Measurements from ENCODE around the gene LUM. TPM values are rescaled to one million over a fixed set of nuclear protein-coding genes. Genes with fewer than 3 reads are reported as not detected.

LUM gene
- total and polyA plus RNA-seq, 10 donors, result 2.6 to 52.5 (median 7.6) TPM

DNA sequence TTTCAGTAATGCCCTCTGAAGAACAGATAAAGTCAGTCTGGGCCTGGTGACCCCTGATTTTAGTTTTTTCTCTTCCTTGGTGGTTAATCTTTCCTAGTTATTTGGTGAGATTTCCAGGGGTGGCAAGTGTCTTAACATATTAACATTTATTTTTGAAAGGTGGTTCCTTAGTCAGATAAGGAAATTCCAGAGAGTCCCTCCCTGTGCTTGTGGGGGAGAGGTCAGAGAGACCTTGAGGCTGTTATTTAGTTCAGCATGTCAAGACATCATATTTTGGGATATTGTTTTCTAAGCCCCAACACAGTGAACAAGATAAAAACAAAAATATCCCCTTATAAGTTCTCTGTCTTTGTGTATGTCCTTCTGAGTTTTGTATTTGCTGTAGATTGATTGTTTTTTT, 9.5 kb upstream of the LUM start:
- intact Hi-C loops (cut with DNase I; ENCODE audit: low total_unique reads), result no loop called here
- no peaks in the 10 kb centered on the region for H3K27me3 ChIP-seq (replicated peaks in 1 of 7)
- TF ChIP-seq, protein P1, sequence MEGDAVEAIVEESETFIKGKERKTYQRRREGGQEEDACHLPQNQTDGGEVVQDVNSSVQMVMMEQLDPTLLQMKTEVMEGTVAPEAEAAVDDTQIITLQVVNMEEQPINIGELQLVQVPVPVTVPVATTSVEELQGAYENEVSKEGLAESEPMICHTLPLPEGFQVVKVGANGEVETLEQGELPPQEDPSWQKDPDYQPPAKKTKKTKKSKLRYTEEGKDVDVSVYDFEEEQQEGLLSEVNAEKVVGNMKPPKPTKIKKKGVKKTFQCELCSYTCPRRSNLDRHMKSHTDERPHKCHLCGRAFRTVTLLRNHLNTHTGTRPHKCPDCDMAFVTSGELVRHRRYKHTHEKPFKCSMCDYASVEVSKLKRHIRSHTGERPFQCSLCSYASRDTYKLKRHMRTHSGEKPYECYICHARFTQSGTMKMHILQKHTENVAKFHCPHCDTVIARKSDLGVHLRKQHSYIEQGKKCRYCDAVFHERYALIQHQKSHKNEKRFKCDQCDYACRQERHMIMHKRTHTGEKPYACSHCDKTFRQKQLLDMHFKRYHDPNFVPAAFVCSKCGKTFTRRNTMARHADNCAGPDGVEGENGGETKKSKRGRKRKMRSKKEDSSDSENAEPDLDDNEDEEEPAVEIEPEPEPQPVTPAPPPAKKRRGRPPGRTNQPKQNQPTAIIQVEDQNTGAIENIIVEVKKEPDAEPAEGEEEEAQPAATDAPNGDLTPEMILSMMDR (IDR thresholded peaks at IDR 0.05 in 8 of 11, conservative IDR thresholded peaks at IDR 0.05 in 3 of 11), result no peak
- TF ChIP-seq POLR2A (IDR thresholded peaks at IDR 0.05) (no peak), POLR2AphosphoS5 (IDR thresholded peaks at IDR 0.05) (no peak)
- DNase-seq, result no peak
- no peaks in the 10 kb centered on the region for H3K36me3 ChIP-seq
- no peak overlapping the region for H3K4me3 ChIP-seq
- H3K4me1 ChIP-seq, result no peaks in the 10 kb centered on the region
- H3K9me3 ChIP-seq, result peaks cover 0 to 6% (median 0%) of the 10 kb centered on the region in 8 donors
- no peak overlapping the region for H3K27ac ChIP-seq

DNA sequence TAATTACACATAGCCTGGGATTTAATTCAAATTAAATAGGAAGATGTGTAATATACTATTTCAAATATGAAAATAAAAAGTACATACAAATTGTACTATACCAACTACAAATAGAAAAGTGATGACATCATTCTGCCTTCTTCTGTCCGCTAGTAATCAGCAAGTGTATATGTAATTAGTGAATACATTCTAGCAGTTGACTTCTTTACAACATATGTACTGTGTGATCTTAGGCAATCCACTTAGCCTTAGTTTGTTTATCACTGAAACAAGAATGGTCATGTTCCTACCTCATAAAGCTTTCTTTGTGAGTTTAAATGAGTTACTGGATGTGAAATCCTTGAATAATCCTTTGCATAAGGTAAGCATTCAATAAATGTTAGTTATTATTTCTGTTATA, 7.8 kb upstream of the LUM start:
- H3K27me3 ChIP-seq (replicated peaks in 1 of 7), result no peaks in the 10 kb centered on the region
- H3K4me1 ChIP-seq, result no peaks in the 10 kb centered on the region
- no peak overlapping the region for H3K27ac ChIP-seq
- no peak overlapping the region for H3K4me3 ChIP-seq
- no peaks in the 10 kb centered on the region for H3K9me3 ChIP-seq
- H3K36me3 ChIP-seq, result no peaks in the 10 kb centered on the region
- TF ChIP-seq, protein P1 (IDR thresholded peaks at IDR 0.05 in 8 of 11, conservative IDR thresholded peaks at IDR 0.05 in 3 of 11), result no peak
- TF ChIP-seq POLR2A (IDR thresholded peaks at IDR 0.05) (no peak), POLR2AphosphoS5 (IDR thresholded peaks at IDR 0.05) (no peak)
- no peak for DNase-seq
- 91 to 98% (median 95%) methylated on average over 1 of the region's 1 CpG for WGBS, 5 donors
- intact Hi-C loops (cut with DNase I; ENCODE audit: low total_unique reads), result no loop called here

DNA sequence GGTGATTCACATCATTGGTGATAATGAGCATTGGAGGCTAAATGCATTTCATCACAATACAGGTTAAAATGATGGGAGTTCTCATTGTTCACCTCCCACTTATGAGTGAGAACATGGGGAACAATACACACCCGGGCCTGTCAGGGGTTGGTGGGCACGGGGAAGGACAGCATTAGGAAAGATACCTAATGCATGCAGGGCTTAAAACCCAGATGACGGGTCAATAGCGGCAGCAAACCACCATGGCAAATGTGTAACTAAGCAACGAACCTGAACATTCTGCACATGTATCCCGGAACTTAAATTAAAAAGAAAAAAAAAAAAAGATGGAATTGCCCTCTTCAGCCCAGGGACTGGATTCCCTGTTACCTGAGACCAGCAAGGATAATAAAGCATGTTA, 2.3 kb upstream of the LUM start:
- intact Hi-C loops (cut with DNase I; ENCODE audit: low total_unique reads), result no loop called here
- TF ChIP-seq POLR2AphosphoS5 (IDR thresholded peaks at IDR 0.05) (no peak), POLR2A (IDR thresholded peaks at IDR 0.05) (no peak)
- TF ChIP-seq, protein P1 (IDR thresholded peaks at IDR 0.05 in 8 of 11, conservative IDR thresholded peaks at IDR 0.05 in 3 of 11), result no peak
- WGBS, 5 donors, result 85 to 98% (median 89%) methylated on average over 6 of the region's 6 CpGs

DNA sequence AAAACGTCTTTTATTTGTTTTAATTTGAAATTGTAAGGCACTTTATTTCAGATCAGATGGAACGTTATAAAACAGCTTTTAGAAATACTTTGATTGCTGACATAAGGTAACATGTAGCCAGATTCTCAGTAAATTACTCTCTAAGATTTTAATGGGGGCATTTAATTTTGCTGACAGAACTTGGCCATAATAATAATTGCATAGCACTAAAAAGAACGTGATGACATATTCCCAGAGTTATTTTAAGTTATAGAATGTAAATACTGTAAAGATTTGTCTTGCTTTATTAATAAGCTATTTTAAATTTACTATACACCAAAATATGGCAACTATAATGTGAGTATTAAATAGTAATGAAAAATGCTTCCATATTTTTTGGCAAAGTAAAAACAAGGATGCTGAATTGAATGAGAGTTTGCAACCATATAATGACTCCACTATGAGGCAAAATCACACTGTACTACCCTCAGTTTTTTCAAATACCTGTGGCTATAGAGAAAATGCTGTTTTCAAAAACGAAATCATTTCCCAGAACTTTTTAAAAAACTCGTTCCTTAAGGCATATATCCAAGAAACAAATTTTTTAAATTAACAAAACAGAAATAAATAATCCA, 876 bp downstream of the LUM start:
- Histone ChIP-seq H3K27me3 (replicated peaks in 1 of 7) (no peaks in the 10 kb centered on the region), H3K4me3 (no peak overlapping the region), H3K4me1 (no peaks in the 10 kb centered on the region), H3K9me3 (no peaks in the 10 kb centered on the region), H3K36me3 (no peaks in the 10 kb centered on the region), H3K27ac (no peak overlapping the region)
- TF ChIP-seq, protein P1 (IDR thresholded peaks at IDR 0.05 in 8 of 11, conservative IDR thresholded peaks at IDR 0.05 in 3 of 11), result no peak
- DNase-seq, result no peak
- WGBS, 5 donors, result 59 to 87% (median 71%) methylated on average over 5 of the region's 5 CpGs
- intact Hi-C loops (cut with DNase I; ENCODE audit: low total_unique reads), result no loop called here

More for the DNA sequence above, 2.3 kb upstream of the LUM start:
- no peaks in the 10 kb centered on the region for H3K4me1 ChIP-seq
- H3K27ac ChIP-seq, result no peak overlapping the region
- no peaks in the 10 kb centered on the region for H3K9me3 ChIP-seq
- H3K27me3 ChIP-seq (replicated peaks in 1 of 7), result no peaks in the 10 kb centered on the region
- DNase-seq, result no peak
- no peak overlapping the region for H3K4me3 ChIP-seq
- no peaks in the 10 kb centered on the region for H3K36me3 ChIP-seq
